MCF 10A (cell line): ENCODE results near the gene TMEM74B. TPM values are rescaled to one million over a fixed set of nuclear protein-coding genes. Genes with fewer than 3 reads are reported as not detected.

ENCODE experiments used
- BruUV-seq: library from RNA; stranded (reverse); fragments of 400-500 nt; replicated peaks from 2 replicates; lab custom pipeline; 2021; lab: Mats Ljungman, UMichigan
- CTCF ChIA-PET: fragments of 300-600 bp; sonication (Branson Sonifier 250); formaldehyde crosslinking; extraction: SDS; loops from one replicate; lab custom pipeline; 2021; ENCODE audit warnings: antibody characterized with exemption, inconsistent platforms; lab: Yijun Ruan, JAX
- POLR2A ChIA-PET: fragments of 300-600, 350-650 bp; sonication (Branson Sonifier 250); formaldehyde crosslinking; extraction: SDS; loops from one replicate; lab custom pipeline; 2020; ENCODE audit warnings: antibody characterized with exemption, inconsistent platforms; lab: Yijun Ruan, JAX
- DNase-seq: peaks from one replicate; pipeline ENCODE4 v3.0.0-alpha.2; 2018; ENCODE audit not compliant: unreplicated experiment
- H3K27ac Mint-ChIP-seq: one replicate; pipeline ENCODE4 v1.8.0; 2022; ENCODE audit warnings: mild to moderate bottlenecking, low read depth, mixed read lengths; ENCODE audit not compliant: unreplicated experiment
- H3K27me3 Mint-ChIP-seq: one replicate; pipeline ENCODE4 v1.8.0; 2022; ENCODE audit warnings: mixed read lengths; ENCODE audit not compliant: insufficient read depth, unreplicated experiment
- H3K36me3 Mint-ChIP-seq: one replicate; pipeline ENCODE4 v1.8.0; 2022; ENCODE audit warnings: mild to moderate bottlenecking, moderate library complexity, mixed read lengths; ENCODE audit not compliant: insufficient read depth, unreplicated experiment
- H3K4me1 Mint-ChIP-seq: one replicate; pipeline ENCODE4 v1.8.0; 2022; ENCODE audit warnings: mixed read lengths; ENCODE audit not compliant: insufficient read depth, unreplicated experiment
- H3K4me3 Mint-ChIP-seq: one replicate; pipeline ENCODE4 v1.8.0; 2022; ENCODE audit warnings: mild to moderate bottlenecking, moderate library complexity, mixed read lengths; ENCODE audit not compliant: unreplicated experiment
- H3K9me3 Mint-ChIP-seq: one replicate; pipeline ENCODE4 v1.8.0; 2022; ENCODE audit warnings: mixed read lengths; ENCODE audit not compliant: unreplicated experiment
- intact Hi-C: fragments of 100-400 bp; cut with micrococcal nuclease; formaldehyde crosslinking; loops from 2 replicates; pipeline ENCODE4 v1.14.1; 2022
- total RNA-seq: library from RNA; stranded (reverse); gene quantifications from 2 replicates; pipeline ENCODE4 v1.2.3, GENCODE V29; 2022
- TF ChIP-seq, protein P1 (sequence below): fragments of 200-600 bp; IDR thresholded peaks from one replicate; pipeline ENCODE4 v1.8.0; 2022; ENCODE audit warnings: antibody characterized with exemption, mild to moderate bottlenecking; ENCODE audit not compliant: unreplicated experiment

Gene TMEM74B
- total RNA-seq, 1 experiment from 2014 or later = not detected

DNA sequence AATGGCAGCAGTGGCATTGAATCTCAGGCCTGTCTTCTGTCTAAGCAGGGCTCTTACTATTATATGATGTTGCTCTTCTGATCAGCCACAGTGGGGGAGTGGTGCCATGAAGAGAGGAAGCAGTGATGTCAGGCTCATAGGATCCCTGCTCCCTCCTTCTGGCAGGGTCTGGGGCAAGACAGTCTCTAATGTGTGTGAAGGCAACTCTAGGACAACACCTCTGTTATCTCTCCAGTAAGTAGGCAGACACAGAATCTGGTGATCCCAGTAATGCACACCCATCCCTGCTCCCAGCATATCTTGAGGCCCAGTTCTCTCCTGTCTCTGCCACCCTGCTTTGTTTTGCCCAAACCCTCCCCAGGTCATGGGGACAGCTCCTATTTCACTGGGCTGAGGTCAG lies 27.2 kb upstream of the TMEM74B start:
- ChIA-PET CTCF (interaction anchor here (0.6 to 7.1 kb wide), 17 partner anchors 9 to 690 kb away, joined by 3 to 56 read pairs (median 5); partner anchors contain the start of genes C20orf202 and FAM110A), POLR2A (interaction anchor here (1.6 kb wide), 1 partner anchor 12 kb away, joined by 5 read pairs; no protein-coding TSS in a partner anchor)
- TF ChIP-seq, protein P1, sequence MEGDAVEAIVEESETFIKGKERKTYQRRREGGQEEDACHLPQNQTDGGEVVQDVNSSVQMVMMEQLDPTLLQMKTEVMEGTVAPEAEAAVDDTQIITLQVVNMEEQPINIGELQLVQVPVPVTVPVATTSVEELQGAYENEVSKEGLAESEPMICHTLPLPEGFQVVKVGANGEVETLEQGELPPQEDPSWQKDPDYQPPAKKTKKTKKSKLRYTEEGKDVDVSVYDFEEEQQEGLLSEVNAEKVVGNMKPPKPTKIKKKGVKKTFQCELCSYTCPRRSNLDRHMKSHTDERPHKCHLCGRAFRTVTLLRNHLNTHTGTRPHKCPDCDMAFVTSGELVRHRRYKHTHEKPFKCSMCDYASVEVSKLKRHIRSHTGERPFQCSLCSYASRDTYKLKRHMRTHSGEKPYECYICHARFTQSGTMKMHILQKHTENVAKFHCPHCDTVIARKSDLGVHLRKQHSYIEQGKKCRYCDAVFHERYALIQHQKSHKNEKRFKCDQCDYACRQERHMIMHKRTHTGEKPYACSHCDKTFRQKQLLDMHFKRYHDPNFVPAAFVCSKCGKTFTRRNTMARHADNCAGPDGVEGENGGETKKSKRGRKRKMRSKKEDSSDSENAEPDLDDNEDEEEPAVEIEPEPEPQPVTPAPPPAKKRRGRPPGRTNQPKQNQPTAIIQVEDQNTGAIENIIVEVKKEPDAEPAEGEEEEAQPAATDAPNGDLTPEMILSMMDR = no peak
- no peak for DNase-seq
- Mint-ChIP-seq H3K27me3 (peaks cover 52% of the 10 kb centered on the region), H3K36me3 (no peaks in the 10 kb centered on the region), H3K4me1 (peaks cover 20% of the 10 kb centered on the region), H3K4me3 (no peak overlapping the region), H3K27ac (no peak overlapping the region), H3K9me3 (no peaks in the 10 kb centered on the region)
- intact Hi-C loops = loop anchor here (2.0 to 10.0 kb wide), 3 partner anchors 103 to 255 kb away; no protein-coding TSS in a partner anchor
- BruUV-seq = no TSS peak

DNA sequence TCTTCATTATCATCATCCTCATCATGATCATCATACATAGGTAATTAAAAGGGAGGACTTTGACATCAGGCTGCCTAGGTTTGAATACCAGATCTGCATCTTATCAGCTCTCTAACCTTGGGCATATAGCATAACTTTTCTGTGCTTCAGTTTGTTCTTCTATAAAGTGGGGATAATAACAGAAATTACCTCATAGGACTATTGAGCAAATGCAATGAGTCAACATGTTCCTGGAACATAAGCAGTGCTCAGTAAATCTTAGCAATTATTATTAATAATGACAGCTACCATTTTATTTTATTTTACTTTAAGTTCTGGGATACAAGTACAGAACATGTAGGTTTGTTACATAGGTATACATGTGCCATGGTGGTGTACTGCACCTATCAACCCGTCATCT lies 25.7 kb upstream of the TMEM74B start:
- no TSS peak for BruUV-seq
- intact Hi-C loops = loop anchor here (5.0 to 10.0 kb wide), 2 partner anchors 224 to 253 kb away; no protein-coding TSS in a partner anchor
- H3K27ac Mint-ChIP-seq = no peak overlapping the region
- no peaks in the 10 kb centered on the region for H3K36me3 Mint-ChIP-seq
- H3K4me3 Mint-ChIP-seq = no peak overlapping the region
- no peak for DNase-seq
- TF ChIP-seq, protein P1 = no peak
- CTCF ChIA-PET = interaction anchor here (0.6 to 7.1 kb wide), 12 partner anchors 7 to 394 kb away, joined by 3 to 56 read pairs (median 4); partner anchors contain the start of gene C20orf202
- H3K4me1 Mint-ChIP-seq = peaks cover 19% of the 10 kb centered on the region
- peaks cover 52% of the 10 kb centered on the region for H3K27me3 Mint-ChIP-seq
- POLR2A ChIA-PET = interaction anchor here (0.9 to 1.6 kb wide), 6 partner anchors 11 to 115 kb away, joined by 3 to 5 read pairs (median 4); partner anchors contain the start of gene PSMF1
- no peaks in the 10 kb centered on the region for H3K9me3 Mint-ChIP-seq

DNA sequence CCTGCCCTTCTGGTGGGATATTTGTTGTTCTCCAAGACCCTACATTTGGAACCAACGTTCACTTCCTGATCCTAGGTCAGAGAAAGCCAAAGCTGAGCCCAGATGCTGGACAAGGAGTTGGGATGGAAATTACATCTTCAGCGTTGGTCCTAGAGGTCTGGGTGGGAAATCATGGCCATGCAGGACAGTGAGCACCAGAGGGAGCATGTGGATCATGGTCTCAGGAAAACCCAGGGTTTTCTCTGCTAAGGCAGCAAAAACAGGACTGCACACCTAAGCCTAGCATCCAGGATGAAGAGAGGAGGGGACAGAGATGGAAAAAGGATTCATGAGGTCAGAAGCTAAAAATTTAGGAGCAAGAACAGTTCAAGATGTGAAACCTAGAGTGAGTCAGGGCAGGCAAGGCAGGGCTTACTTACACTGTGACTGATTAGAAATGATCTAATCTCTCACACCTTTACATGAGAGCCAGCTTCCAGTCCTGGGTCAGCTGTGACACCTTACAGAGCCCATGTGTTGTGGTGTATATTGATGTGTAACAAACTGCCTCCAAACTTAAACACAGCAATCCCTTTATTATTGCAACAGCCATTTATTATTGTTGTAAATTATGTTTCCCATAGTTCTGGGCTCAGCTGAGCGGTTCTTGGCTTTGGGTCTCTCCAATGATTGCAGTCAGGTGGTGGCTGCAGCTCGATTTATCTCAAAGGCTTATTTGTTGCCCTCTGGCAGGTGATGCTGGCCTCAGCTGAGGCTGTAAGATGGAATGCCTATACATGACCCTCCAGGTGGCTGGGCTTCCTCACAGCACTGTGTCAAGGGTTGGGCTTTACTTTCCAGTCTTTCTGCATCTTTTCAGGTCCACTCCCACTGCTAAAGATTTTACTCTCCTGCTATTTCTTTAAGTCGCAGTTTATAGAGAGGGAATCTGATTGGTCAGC lies 24.9 kb upstream of the TMEM74B start:
- H3K9me3 Mint-ChIP-seq = no peaks in the 10 kb centered on the region
- H3K4me1 Mint-ChIP-seq = peaks cover 12% of the 10 kb centered on the region
- H3K36me3 Mint-ChIP-seq = no peaks in the 10 kb centered on the region
- ChIA-PET POLR2A (interaction anchor here (0.6 to 2.1 kb wide), 11 partner anchors 8 to 268 kb away, joined by 3 to 10 read pairs (median 3); partner anchors contain the start of genes PSMF1 and TMEM74B), CTCF (interaction anchor here (0.5 to 7.1 kb wide), 14 partner anchors 23 to 393 kb away, joined by 3 to 56 read pairs (median 3); no protein-coding TSS in a partner anchor)
- DNase-seq = no peak
- no peak overlapping the region for H3K4me3 Mint-ChIP-seq
- H3K27me3 Mint-ChIP-seq = peaks cover 44% of the 10 kb centered on the region
- BruUV-seq = no TSS peak
- H3K27ac Mint-ChIP-seq = no peak overlapping the region
- TF ChIP-seq, protein P1 = no peak
- intact Hi-C loops = loop anchor here (5.0 to 10.0 kb wide), 2 partner anchors 225 to 252 kb away; no protein-coding TSS in a partner anchor
